NCI-H2081 (cell line): Measurements from ENCODE around the gene FBXO41.

Experiments used
- DNase-seq, 2 experiments: peaks; one replicate each; lab custom pipeline; 2025; lab: John Stamatoyannopoulos, UW

FBXO41 gene

GRCh38 chr2:73260338-73260984, 23.8 kb downstream of the FBXO41 start:
- DNase-seq: no peak

GRCh38 chr2:73259704-73260337, 24.5 kb downstream of the FBXO41 start:
- DNase-seq: no peak

GRCh38 chr2:73259276-73259675, 25.0 kb downstream of the FBXO41 start:
- DNase-seq: no peak

GRCh38 chr2:73258913-73259215, 25.4 kb downstream of the FBXO41 start:
- no peak for DNase-seq

GRCh38 chr2:73258186-73258912, 25.9 kb downstream of the FBXO41 start:
- DNase-seq: no peak

GRCh38 chr2:73257425-73258125, 26.7 kb downstream of the FBXO41 start:
- no peak for DNase-seq

- DNase-seq: no peak
Measured at GRCh38 chr2:73257021-73257420, 27.3 kb downstream of the FBXO41 start.

- DNase-seq: no peak
Measured at GRCh38 chr2:73256618-73256922, 27.7 kb downstream of the FBXO41 start.

GRCh38 chr2:73255907-73256617, 28.2 kb downstream of the FBXO41 start:
- no peak for DNase-seq

GRCh38 chr2:73255007-73255644, 29.2 kb downstream of the FBXO41 start:
- no peak for DNase-seq

- no peak for DNase-seq
Measured at GRCh38 chr2:73254343-73255006, 29.8 kb downstream of the FBXO41 start.

GRCh38 chr2:73253901-73254300, 30.4 kb downstream of the FBXO41 start:
- no peak for DNase-seq

GRCh38 chr2:73253400-73253799, 30.9 kb downstream of the FBXO41 start:
- peak in 1 of 2 experiments; percentile 34 for DNase-seq

- DNase-seq: no peak
Measured at GRCh38 chr2:73252238-73253027, 31.8 kb downstream of the FBXO41 start.

GRCh38 chr2:73250872-73251846, 33.1 kb downstream of the FBXO41 start:
- no peak for DNase-seq

GRCh38 chr2:73249636-73250035, 34.6 kb downstream of the FBXO41 start:
- no peak for DNase-seq

GRCh38 chr2:73246850-73247249, 37.4 kb downstream of the FBXO41 start:
- DNase-seq: no peak

- no peak for DNase-seq
Measured at GRCh38 chr2:73244580-73244979, 39.7 kb downstream of the FBXO41 start.

GRCh38 chr2:73243884-73244570, 40.3 kb downstream of the FBXO41 start:
- peak; percentile 63 to 79 for DNase-seq
